OCI-LY7 (cell line): ENCODE results near the gene KRTAP10-3. TPM values are rescaled to one million over a fixed set of nuclear protein-coding genes. Genes with fewer than 3 reads are reported as not detected.

Experiments
- BruUV-seq: library from RNA; stranded (reverse); fragments of 400-500 nt; replicated peaks from 2 replicates; lab custom pipeline; 2021; lab: Mats Ljungman, UMichigan
- CTCF ChIA-PET: fragments of 300-600 bp; sonication (Branson Sonifier 250); formaldehyde crosslinking; loops from one replicate; lab custom pipeline; 2022; ENCODE audit warnings: antibody characterized with exemption; ENCODE audit not compliant: unreplicated experiment; lab: Charles Lee
- POLR2A ChIA-PET: fragments of 300-600 bp; sonication (Branson Sonifier 250); formaldehyde crosslinking; loops from one replicate; lab custom pipeline; 2022; ENCODE audit warnings: antibody characterized with exemption; lab: Charles Lee
- DNase-seq: peaks from one replicate; pipeline ENCODE4 v3.0.0-alpha.2; 2015; ENCODE audit warnings: low spot score
- H2AFZ ChIP-seq: fragments of 200-600 bp; sonication (generic), shearing (Covaris generic); 2 replicates; pipeline ENCODE4 v1.6.1; 2014; ENCODE audit warnings: mild to moderate bottlenecking, antibody characterized with exemption, low read length, moderate library complexity
- H3K27ac ChIP-seq: fragments of 200-600 bp; sonication (generic); 2 replicates; pipeline ENCODE4 v1.5.1; 2014; ENCODE audit warnings: mixed run types, low read depth, mild to moderate bottlenecking, moderate library complexity, low read length, inconsistent platforms; ENCODE audit not compliant: poor library complexity, severe bottlenecking
- H3K36me3 ChIP-seq: fragments of 200-600 bp; sonication (generic); 2 replicates; pipeline ENCODE4 v1.6.1; 2014; ENCODE audit warnings: mild to moderate bottlenecking, antibody characterized with exemption, low read length, moderate library complexity, mixed read lengths; ENCODE audit not compliant: insufficient read depth
- H3K4me1 ChIP-seq: fragments of 200-600 bp; sonication (generic); 2 replicates; pipeline ENCODE4 v1.5.1; 2014; ENCODE audit warnings: mild to moderate bottlenecking, low read length; ENCODE audit not compliant: insufficient read depth, poor library complexity, severe bottlenecking
- H3K4me2 ChIP-seq: fragments of 200-600 bp; sonication (generic); 2 replicates; pipeline ENCODE4 v1.6.1; 2014; ENCODE audit warnings: mild to moderate bottlenecking, low read length
- H3K4me3 ChIP-seq: fragments of 200-600 bp; sonication (generic); 2 replicates; pipeline ENCODE4 v1.5.1; 2014; ENCODE audit warnings: mild to moderate bottlenecking, low read depth, low read length; ENCODE audit not compliant: poor library complexity, severe bottlenecking
- H3K79me2 ChIP-seq: fragments of 200-600 bp; sonication (generic); 2 replicates; pipeline ENCODE4 v1.6.1; 2016; ENCODE audit warnings: low read depth, mild to moderate bottlenecking, low read length, moderate library complexity, mixed read lengths; ENCODE audit not compliant: insufficient read depth
- H3K9me2 ChIP-seq: fragments of 200-600 bp; sonication (generic); 2 replicates; pipeline ENCODE4 v1.6.1; 2016; ENCODE audit warnings: mild to moderate bottlenecking, low read length, mixed read lengths; ENCODE audit not compliant: insufficient read depth
- H3K9me3 ChIP-seq: fragments of 200-600 bp; sonication (generic); 2 replicates; pipeline ENCODE4 v1.6.1; 2014; ENCODE audit warnings: mild to moderate bottlenecking, mixed run types, low read length, mixed read lengths
- H4K20me1 ChIP-seq: fragments of 200-600 bp; sonication (generic); 2 replicates; pipeline ENCODE4 v1.6.1; 2014; ENCODE audit warnings: mild to moderate bottlenecking, antibody characterized with exemption, low read length, moderate library complexity, mixed read lengths; ENCODE audit not compliant: insufficient read depth
- EZH2phosphoT487 ChIP-seq: fragments of 200-600 bp; sonication (generic); IDR thresholded peaks from 2 replicates; pipeline ENCODE4 v1.6.1; 2018; ENCODE audit warnings: low read depth, borderline replicate concordance, mild to moderate bottlenecking, mixed run types, antibody characterized with exemption, low read length, moderate library complexity, mixed read lengths
- intact Hi-C: fragments of 100-400 bp; cut with micrococcal nuclease; formaldehyde crosslinking; loops from one replicate; pipeline ENCODE4 v1.10.0; 2022; ENCODE audit not compliant: unreplicated experiment
- total RNA-seq, 2 experiments: library from RNA; depleted of rRNA in 1 of 2; stranded (reverse); fragments of >200 nt in 1 of 2; shearing (Covaris generic) in 1 of 2; gene quantifications; 2 replicates each; pipeline ENCODE4 v1.2.3, GENCODE V29; 2014 to 2022
- TF ChIP-seq, protein P1 (sequence below): fragments of 200-600 bp; sonication (generic); conservative IDR thresholded peaks from 2 replicates; pipeline ENCODE4 v1.5.1; 2014; ENCODE audit warnings: mild to moderate bottlenecking, antibody characterized with exemption, low read length, moderate library complexity, mixed read lengths

KRTAP10-3 gene
- total RNA-seq, 2 experiments from 2014 or later: not detected

DNA sequence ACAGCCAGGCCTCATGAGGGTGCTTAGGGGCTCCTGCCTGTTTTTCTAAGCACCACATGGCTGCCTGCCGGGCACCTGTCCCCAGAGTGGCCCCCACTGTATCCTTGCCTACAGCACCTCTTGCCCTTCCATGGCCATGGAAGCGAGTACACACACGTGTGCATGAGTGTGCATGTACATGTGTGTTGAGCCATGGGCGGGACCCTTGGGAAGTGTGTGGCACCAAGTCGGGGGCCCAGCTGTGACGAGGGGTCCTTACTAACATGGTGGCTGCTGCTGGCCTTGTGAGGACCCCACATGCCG lies 44.4 kb downstream of the KRTAP10-3 start:
- ChIA-PET CTCF (no interaction called here), POLR2A (no interaction called here)
- H4K20me1 ChIP-seq: no peaks in the 10 kb centered on the region
- TF ChIP-seq EZH2phosphoT487: no peak
- TF ChIP-seq, protein P1, sequence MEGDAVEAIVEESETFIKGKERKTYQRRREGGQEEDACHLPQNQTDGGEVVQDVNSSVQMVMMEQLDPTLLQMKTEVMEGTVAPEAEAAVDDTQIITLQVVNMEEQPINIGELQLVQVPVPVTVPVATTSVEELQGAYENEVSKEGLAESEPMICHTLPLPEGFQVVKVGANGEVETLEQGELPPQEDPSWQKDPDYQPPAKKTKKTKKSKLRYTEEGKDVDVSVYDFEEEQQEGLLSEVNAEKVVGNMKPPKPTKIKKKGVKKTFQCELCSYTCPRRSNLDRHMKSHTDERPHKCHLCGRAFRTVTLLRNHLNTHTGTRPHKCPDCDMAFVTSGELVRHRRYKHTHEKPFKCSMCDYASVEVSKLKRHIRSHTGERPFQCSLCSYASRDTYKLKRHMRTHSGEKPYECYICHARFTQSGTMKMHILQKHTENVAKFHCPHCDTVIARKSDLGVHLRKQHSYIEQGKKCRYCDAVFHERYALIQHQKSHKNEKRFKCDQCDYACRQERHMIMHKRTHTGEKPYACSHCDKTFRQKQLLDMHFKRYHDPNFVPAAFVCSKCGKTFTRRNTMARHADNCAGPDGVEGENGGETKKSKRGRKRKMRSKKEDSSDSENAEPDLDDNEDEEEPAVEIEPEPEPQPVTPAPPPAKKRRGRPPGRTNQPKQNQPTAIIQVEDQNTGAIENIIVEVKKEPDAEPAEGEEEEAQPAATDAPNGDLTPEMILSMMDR: no peak
- H3K79me2 ChIP-seq: no peaks in the 10 kb centered on the region
- BruUV-seq: no TSS peak
- no peaks in the 10 kb centered on the region for H3K36me3 ChIP-seq
- no peaks in the 10 kb centered on the region for H3K4me1 ChIP-seq
- no peaks in the 10 kb centered on the region for H3K9me2 ChIP-seq
- DNase-seq: no peak
- no peak overlapping the region for H2AFZ ChIP-seq
- H3K27ac ChIP-seq: no peak overlapping the region
- no peaks in the 10 kb centered on the region for H3K9me3 ChIP-seq
- H3K4me2 ChIP-seq: no peak overlapping the region
- intact Hi-C loops: no loop called here
- no peak overlapping the region for H3K4me3 ChIP-seq

DNA sequence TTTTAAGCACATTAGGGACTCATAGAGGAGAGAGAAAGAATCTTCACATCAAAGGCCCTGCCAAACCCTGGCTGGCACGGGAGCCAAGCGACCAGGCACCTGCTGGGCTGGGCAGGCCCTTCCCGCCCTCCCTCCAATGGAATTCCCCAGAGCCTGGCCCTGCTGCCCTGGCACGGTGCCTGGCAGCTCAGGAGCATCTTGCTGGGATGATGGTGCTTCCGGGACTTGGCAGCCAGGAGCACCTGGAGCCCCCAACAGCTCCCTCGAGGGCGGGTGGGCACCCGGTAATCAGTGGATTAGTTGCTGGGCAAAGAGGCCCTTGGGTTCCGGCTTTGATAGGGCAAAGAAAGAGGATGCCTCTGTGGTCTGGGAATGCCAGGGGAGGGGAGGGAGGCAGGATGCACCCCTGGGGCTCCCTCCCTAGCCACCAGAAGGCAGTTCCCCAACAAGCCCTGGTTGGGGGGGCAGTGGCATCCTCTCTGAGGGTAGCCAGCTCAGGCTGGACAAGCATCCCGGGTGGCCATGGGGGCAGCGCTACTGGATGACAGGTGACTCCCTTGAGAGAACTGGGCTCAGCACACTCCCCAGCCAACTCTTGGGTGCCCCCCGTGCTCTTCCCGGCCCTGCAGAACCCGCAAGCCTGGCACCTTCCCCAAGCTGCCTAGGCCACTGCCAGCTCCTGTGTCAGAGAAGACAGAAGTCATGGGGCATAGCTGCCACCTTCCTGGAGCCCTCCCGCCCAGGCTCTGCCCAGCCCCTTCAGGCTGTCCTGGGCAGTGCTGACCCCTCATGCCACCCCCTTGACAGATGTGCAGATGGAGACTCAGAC lies 45.0 kb downstream of the KRTAP10-3 start:
- no TSS peak for BruUV-seq
- H3K4me2 ChIP-seq: no peak overlapping the region
- no peak overlapping the region for H2AFZ ChIP-seq
- H4K20me1 ChIP-seq: no peaks in the 10 kb centered on the region
- no peak overlapping the region for H3K27ac ChIP-seq
- no peaks in the 10 kb centered on the region for H3K36me3 ChIP-seq
- intact Hi-C loops: no loop called here
- H3K4me3 ChIP-seq: no peak overlapping the region
- ChIA-PET POLR2A (no interaction called here), CTCF (no interaction called here)
- TF ChIP-seq EZH2phosphoT487: no peak
- TF ChIP-seq, protein P1: no peak
- no peak for DNase-seq
- H3K9me2 ChIP-seq: no peaks in the 10 kb centered on the region
- no peaks in the 10 kb centered on the region for H3K4me1 ChIP-seq
- no peaks in the 10 kb centered on the region for H3K79me2 ChIP-seq
- H3K9me3 ChIP-seq: no peaks in the 10 kb centered on the region
